ENCODE measurements around the gene NKX2-2.

- TF ChIP-seq CTCF (conservative IDR thresholded peaks at IDR 0.05 in 1 of 2, IDR thresholded peaks at IDR 0.05 in 1 of 2; ENCODE audit: low read depth in 1 of 2, low read length in 2 of 2) (no peak), EZH2 (IDR thresholded peaks at IDR 0.05; ENCODE audit: low read length, missing control alignments) (peak; percentile 6)
Observed at GRCh38 chr20:21521596-21522480, 8.0 kb upstream of the NKX2-2 start.
